A549 treated with Mapracorat at 1 μM for 4 hours (cell line): ENCODE data around the gene PRMT6. TPM values are rescaled to one million over a fixed set of nuclear protein-coding genes. Genes with fewer than 3 reads are reported as not detected.

Experiments used
- total RNA-seq: library from RNA; stranded (reverse); fragments of 200-300 nt; extraction: Qiagen RNA extraction; gene quantifications from 5 replicates; pipeline ENCODE4 v1.2.3, GENCODE V29; 2022

The PRMT6 gene
- total RNA-seq = not detected in 5 replicates

GRCh38 chr1:107056426-107057196 lies at the start of gene PRMT6:
TSS of gene PRMT6 (plus strand) at chr1:107056674. CDS start at chr1:107056716, 42 bp downstream.

Other genes with a start within 250 kb of the PRMT6 start
- gene NTNG1, start 84.4 kb downstream of the PRMT6 start, total RNA-seq = not detected in 5 replicates